OCI-LY7 (cell line): ENCODE results near the gene LRRC9.
A peak's percentile ranks its signal among the peaks of the same experiment; 100 is the strongest.

Source experiments
- EZH2phosphoT487 ChIP-seq: fragments of 200-600 bp; sonication (generic); IDR thresholded peaks from 2 replicates; pipeline ENCODE4 v1.6.1; 2018; ENCODE audit warnings: low read depth, borderline replicate concordance, mild to moderate bottlenecking, mixed run types, antibody characterized with exemption, low read length, moderate library complexity, mixed read lengths
- TF ChIP-seq, protein P1 (sequence below): fragments of 200-600 bp; sonication (generic); conservative IDR thresholded peaks from 2 replicates; pipeline ENCODE4 v1.5.1; 2014; ENCODE audit warnings: mild to moderate bottlenecking, antibody characterized with exemption, low read length, moderate library complexity, mixed read lengths

GRCh38 chr14:59897757-59898383 is 22.1 kb upstream of the LRRC9 start:
- TF ChIP-seq, protein P1, sequence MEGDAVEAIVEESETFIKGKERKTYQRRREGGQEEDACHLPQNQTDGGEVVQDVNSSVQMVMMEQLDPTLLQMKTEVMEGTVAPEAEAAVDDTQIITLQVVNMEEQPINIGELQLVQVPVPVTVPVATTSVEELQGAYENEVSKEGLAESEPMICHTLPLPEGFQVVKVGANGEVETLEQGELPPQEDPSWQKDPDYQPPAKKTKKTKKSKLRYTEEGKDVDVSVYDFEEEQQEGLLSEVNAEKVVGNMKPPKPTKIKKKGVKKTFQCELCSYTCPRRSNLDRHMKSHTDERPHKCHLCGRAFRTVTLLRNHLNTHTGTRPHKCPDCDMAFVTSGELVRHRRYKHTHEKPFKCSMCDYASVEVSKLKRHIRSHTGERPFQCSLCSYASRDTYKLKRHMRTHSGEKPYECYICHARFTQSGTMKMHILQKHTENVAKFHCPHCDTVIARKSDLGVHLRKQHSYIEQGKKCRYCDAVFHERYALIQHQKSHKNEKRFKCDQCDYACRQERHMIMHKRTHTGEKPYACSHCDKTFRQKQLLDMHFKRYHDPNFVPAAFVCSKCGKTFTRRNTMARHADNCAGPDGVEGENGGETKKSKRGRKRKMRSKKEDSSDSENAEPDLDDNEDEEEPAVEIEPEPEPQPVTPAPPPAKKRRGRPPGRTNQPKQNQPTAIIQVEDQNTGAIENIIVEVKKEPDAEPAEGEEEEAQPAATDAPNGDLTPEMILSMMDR: peak; percentile 68
- TF ChIP-seq EZH2phosphoT487: no peak
